Globus pallidus (tissue), 1 donor: ENCODE measurements around the gene HDAC8.
"Not testable (repeated sequence)": the region's sequence is repeated elsewhere in the genome, so short reads cannot be mapped to it uniquely, and the experiment has no call there.

Source experiments
- DNase-seq: peaks from one replicate; pipeline ENCODE4 v3.0.0-alpha.2; 2015; ENCODE audit warnings: low spot score

The HDAC8 gene

GRCh38 chrX:72572248-72573157, at the start of gene HDAC8:
Gene HDAC8, minus strand, starts transcription at chrX:72572843. Its CDS starts 82 bp downstream, at chrX:72572761.
- peak; percentile 76 for DNase-seq

GRCh38 chrX:72621625-72622485, 49.2 kb upstream of the HDAC8 start:
- no peak for DNase-seq

- DNase-seq, result no peak
Observed at GRCh38 chrX:72621163-72621562, 48.5 kb upstream of the HDAC8 start.

- DNase-seq, result no peak
Observed at GRCh38 chrX:72620550-72621145, 48.0 kb upstream of the HDAC8 start.

- no peak for DNase-seq
Observed at GRCh38 chrX:72609313-72609712, 36.7 kb upstream of the HDAC8 start.

GRCh38 chrX:72604705-72605104, 32.1 kb upstream of the HDAC8 start:
- DNase-seq, result no peak

GRCh38 chrX:72604112-72604511, 31.5 kb upstream of the HDAC8 start:
- no peak for DNase-seq

GRCh38 chrX:72591038-72591437, 18.4 kb upstream of the HDAC8 start:
- not testable (repeated sequence) for DNase-seq

- no peak for DNase-seq
Observed at GRCh38 chrX:72584163-72584562, 11.5 kb upstream of the HDAC8 start.

- no peak for DNase-seq
Observed at GRCh38 chrX:72576141-72576894, 3.7 kb upstream of the HDAC8 start.

GRCh38 chrX:72573158-72573511, 492 bp upstream of the HDAC8 start:
- DNase-seq, result no peak

- no peak for DNase-seq
Observed at GRCh38 chrX:72569786-72570185, 2.9 kb downstream of the HDAC8 start.

GRCh38 chrX:72568406-72569092, 4.1 kb downstream of the HDAC8 start:
- no peak for DNase-seq

GRCh38 chrX:72566448-72566847, 6.2 kb downstream of the HDAC8 start:
- DNase-seq, result no peak

- DNase-seq, result not testable (repeated sequence)
Observed at GRCh38 chrX:72559655-72560054, 13.0 kb downstream of the HDAC8 start.

GRCh38 chrX:72554448-72555140, 18.0 kb downstream of the HDAC8 start:
- DNase-seq, result no peak

- not testable (repeated sequence) for DNase-seq
Observed at GRCh38 chrX:72552443-72552842, 20.2 kb downstream of the HDAC8 start.

GRCh38 chrX:72545990-72546389, 26.7 kb downstream of the HDAC8 start:
- no peak for DNase-seq

- peak; percentile 43 for DNase-seq
Observed at GRCh38 chrX:72540318-72540717, 32.3 kb downstream of the HDAC8 start.

- no peak for DNase-seq
Observed at GRCh38 chrX:72539822-72540221, 32.8 kb downstream of the HDAC8 start.

- DNase-seq, result no peak
Observed at GRCh38 chrX:72536542-72536941, 36.1 kb downstream of the HDAC8 start.
